UCSD-AML1 (cell line): ENCODE results near the gene XPNPEP1.

ENCODE experiments used
- DNase-seq: peaks from one replicate; lab custom pipeline; 2025; ENCODE audit not compliant: unreplicated experiment; lab: John Stamatoyannopoulos, UW

Gene XPNPEP1

GRCh38 chr10:109952526-109952925 is 29.2 kb upstream of the XPNPEP1 start:
- DNase-seq: no peak

GRCh38 chr10:109947111-109947920 is 24.0 kb upstream of the XPNPEP1 start:
- DNase-seq: no peak

- no peak for DNase-seq
Measured at GRCh38 chr10:109946680-109947079, 23.4 kb upstream of the XPNPEP1 start.

- no peak for DNase-seq
Measured at GRCh38 chr10:109945473-109946177, 22.3 kb upstream of the XPNPEP1 start.

GRCh38 chr10:109944613-109945012 is 21.3 kb upstream of the XPNPEP1 start:
- DNase-seq: no peak

- no peak for DNase-seq
Measured at GRCh38 chr10:109941236-109941862, 18.0 kb upstream of the XPNPEP1 start.

- DNase-seq: no peak
Measured at GRCh38 chr10:109940553-109940952, 17.2 kb upstream of the XPNPEP1 start.

GRCh38 chr10:109940117-109940516 is 16.8 kb upstream of the XPNPEP1 start:
- no peak for DNase-seq

GRCh38 chr10:109939315-109939961 is 16.1 kb upstream of the XPNPEP1 start:
- no peak for DNase-seq

GRCh38 chr10:109937460-109938065 is 14.3 kb upstream of the XPNPEP1 start:
- no peak for DNase-seq

GRCh38 chr10:109934958-109935793 is 11.9 kb upstream of the XPNPEP1 start:
- DNase-seq: peak; percentile 27

- peak; percentile 37 for DNase-seq
Measured at GRCh38 chr10:109933984-109934565, 10.8 kb upstream of the XPNPEP1 start.

GRCh38 chr10:109932968-109933367 is 9.7 kb upstream of the XPNPEP1 start:
- DNase-seq: no peak

GRCh38 chr10:109932391-109932790 is 9.1 kb upstream of the XPNPEP1 start:
- DNase-seq: no peak

- DNase-seq: no peak
Measured at GRCh38 chr10:109931163-109931562, 7.9 kb upstream of the XPNPEP1 start.

- no peak for DNase-seq
Measured at GRCh38 chr10:109929501-109930219, 6.3 kb upstream of the XPNPEP1 start.

- no peak for DNase-seq
Measured at GRCh38 chr10:109928475-109928891, 5.2 kb upstream of the XPNPEP1 start.

GRCh38 chr10:109926825-109927224 is 3.5 kb upstream of the XPNPEP1 start:
- no peak for DNase-seq
